Lower leg skin (tissue), 4 donors: ENCODE measurements around the gene PRSS23. TPM values are rescaled to one million over a fixed set of nuclear protein-coding genes. Genes with fewer than 3 reads are reported as not detected.
"Not testable (repeated sequence)": the region's sequence is repeated elsewhere in the genome, so short reads cannot be mapped to it uniquely, and the experiment has no call there.

ENCODE experiments used
- DNase-seq, 2 donors: peaks; one replicate each; pipeline ENCODE4 v3.0.0-alpha.2; 2019; ENCODE audit warnings: low spot score in 2 of 2
- H3K4me3 ChIP-seq: fragments of 200-600 bp; sonication (generic); 2 replicates; pipeline ENCODE4 v1.5.1; 2017; ENCODE audit warnings: mild to moderate bottlenecking, low read depth; ENCODE audit not compliant: poor library complexity, severe bottlenecking
- POLR2A ChIP-seq, 2 donors: fragments of 450-650 bp; IDR thresholded peaks; one replicate each; pipeline ENCODE4 v1.6.1; 2016 to 2017; ENCODE audit warnings: antibody characterized with exemption in 2 of 2, mild to moderate bottlenecking in 1 of 2, moderate library complexity in 1 of 2
- WGBS, 2 donors: methylation state at CpG; one replicate each; pipeline ENCODE4 v1.1.5; 2018; 5-methylcytosine and 5-hydroxymethylcytosine counted together
- intact Hi-C: fragments of 100-400 bp; cut with DNase I; formaldehyde crosslinking; loops from one replicate; pipeline ENCODE4 v1.15.0; 2023; ENCODE audit warnings: low total_unique reads
- total RNA-seq, 4 donors: library from RNA; depleted of rRNA; stranded (reverse); fragments of >200 nt; gene quantifications; one replicate each; pipeline ENCODE4 v1.1.0, GENCODE V29; 2016
- TF ChIP-seq, protein P1 (sequence below), 3 donors: fragments of 450-650 bp; IDR thresholded peaks; one replicate each; pipeline ENCODE4 v1.5.1; 2016; ENCODE audit warnings: antibody characterized with exemption in 3 of 3, mild to moderate bottlenecking in 3 of 3, moderate library complexity in 2 of 3

Gene PRSS23
- total RNA-seq, 4 donors from 2014 or later, result 7.5 to 32.1 (median 13.7) TPM

GRCh38 chr11:86815726-86816125 lies 15.4 kb downstream of the PRSS23 start:
- TF ChIP-seq, protein P1, sequence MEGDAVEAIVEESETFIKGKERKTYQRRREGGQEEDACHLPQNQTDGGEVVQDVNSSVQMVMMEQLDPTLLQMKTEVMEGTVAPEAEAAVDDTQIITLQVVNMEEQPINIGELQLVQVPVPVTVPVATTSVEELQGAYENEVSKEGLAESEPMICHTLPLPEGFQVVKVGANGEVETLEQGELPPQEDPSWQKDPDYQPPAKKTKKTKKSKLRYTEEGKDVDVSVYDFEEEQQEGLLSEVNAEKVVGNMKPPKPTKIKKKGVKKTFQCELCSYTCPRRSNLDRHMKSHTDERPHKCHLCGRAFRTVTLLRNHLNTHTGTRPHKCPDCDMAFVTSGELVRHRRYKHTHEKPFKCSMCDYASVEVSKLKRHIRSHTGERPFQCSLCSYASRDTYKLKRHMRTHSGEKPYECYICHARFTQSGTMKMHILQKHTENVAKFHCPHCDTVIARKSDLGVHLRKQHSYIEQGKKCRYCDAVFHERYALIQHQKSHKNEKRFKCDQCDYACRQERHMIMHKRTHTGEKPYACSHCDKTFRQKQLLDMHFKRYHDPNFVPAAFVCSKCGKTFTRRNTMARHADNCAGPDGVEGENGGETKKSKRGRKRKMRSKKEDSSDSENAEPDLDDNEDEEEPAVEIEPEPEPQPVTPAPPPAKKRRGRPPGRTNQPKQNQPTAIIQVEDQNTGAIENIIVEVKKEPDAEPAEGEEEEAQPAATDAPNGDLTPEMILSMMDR (IDR thresholded peaks at IDR 0.05), result no peak
- TF ChIP-seq POLR2A (IDR thresholded peaks at IDR 0.05), result no peak
- intact Hi-C loops, result no loop called here
- DNase-seq, result no peak
- WGBS, 2 donors, result 54 to 77% methylated on average over 2 of the region's 2 CpGs
- H3K4me3 ChIP-seq, result no peak overlapping the region

- DNase-seq, result no peak
- intact Hi-C loops, result no loop called here
- 67 to 72% methylated on average over 5 of the region's 5 CpGs for WGBS, 2 donors
These were observed 15.9 kb downstream of the PRSS23 start for GRCh38 chr11:86816251-86816726.

DNA sequence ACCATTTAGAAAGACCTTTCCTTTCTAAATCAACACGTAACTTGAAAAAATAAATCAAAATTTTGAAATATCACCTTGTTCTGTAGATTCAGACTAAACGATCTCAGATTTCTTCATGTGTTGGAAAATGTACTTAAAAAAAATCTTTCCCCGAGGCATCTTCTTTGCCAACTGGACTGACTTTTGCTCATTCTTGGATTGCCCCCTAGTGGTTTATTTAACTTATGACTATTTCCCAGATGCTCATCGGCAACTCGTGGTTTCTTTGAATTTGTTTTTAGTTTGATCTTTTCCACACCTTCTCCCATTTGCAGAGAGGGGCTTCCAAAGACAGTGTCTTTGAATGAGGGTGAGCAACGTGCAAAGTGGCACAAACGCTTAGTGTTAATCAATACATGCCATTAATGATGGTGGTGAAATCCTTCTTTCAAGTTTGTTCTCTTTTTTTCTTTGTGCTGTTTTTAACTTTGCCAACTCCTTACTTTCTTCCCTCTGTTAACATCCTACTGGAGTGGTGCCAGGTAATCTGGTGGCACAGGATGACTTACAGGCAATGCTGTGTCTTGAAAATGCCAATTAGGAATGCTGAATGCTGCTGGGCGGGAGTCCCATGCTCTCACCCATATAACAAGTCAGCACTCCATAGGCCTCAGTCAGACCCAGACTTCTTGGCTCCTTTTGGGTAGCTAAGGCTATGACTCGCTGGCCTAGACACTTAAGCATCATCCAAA lies 18.3 kb downstream of the PRSS23 start:
- WGBS, 2 donors, result 9 to 12% methylated on average over 9 of the region's 9 CpGs

More at GRCh38 chr11:86816251-86816726, 15.9 kb downstream of the PRSS23 start:
- TF ChIP-seq, protein P1 (IDR thresholded peaks at IDR 0.05), result no peak
- TF ChIP-seq POLR2A (IDR thresholded peaks at IDR 0.05), result no peak
- no peak overlapping the region for H3K4me3 ChIP-seq

GRCh38 chr11:86824139-86824538 lies 23.8 kb downstream of the PRSS23 start:
- DNase-seq, intact Hi-C loops, H3K4me3 ChIP-seq: not testable (repeated sequence)
- 94 to 97% methylated on average over 3 of the region's 3 CpGs for WGBS, 2 donors

More for the DNA sequence above, 18.3 kb downstream of the PRSS23 start:
- no peak overlapping the region for H3K4me3 ChIP-seq
- intact Hi-C loops, result no loop called here
- DNase-seq, result no peak
- TF ChIP-seq, protein P1 (IDR thresholded peaks at IDR 0.05), result peak in 1 of 3 donors; percentile 43
- TF ChIP-seq POLR2A (IDR thresholded peaks at IDR 0.05), result no peak

- intact Hi-C loops, DNase-seq, H3K4me3 ChIP-seq: not testable (repeated sequence)
- WGBS, 2 donors, result 92 to 95% methylated on average over 6 of the region's 6 CpGs
These were observed 34.0 kb downstream of the PRSS23 start for GRCh38 chr11:86834376-86834775.

DNA sequence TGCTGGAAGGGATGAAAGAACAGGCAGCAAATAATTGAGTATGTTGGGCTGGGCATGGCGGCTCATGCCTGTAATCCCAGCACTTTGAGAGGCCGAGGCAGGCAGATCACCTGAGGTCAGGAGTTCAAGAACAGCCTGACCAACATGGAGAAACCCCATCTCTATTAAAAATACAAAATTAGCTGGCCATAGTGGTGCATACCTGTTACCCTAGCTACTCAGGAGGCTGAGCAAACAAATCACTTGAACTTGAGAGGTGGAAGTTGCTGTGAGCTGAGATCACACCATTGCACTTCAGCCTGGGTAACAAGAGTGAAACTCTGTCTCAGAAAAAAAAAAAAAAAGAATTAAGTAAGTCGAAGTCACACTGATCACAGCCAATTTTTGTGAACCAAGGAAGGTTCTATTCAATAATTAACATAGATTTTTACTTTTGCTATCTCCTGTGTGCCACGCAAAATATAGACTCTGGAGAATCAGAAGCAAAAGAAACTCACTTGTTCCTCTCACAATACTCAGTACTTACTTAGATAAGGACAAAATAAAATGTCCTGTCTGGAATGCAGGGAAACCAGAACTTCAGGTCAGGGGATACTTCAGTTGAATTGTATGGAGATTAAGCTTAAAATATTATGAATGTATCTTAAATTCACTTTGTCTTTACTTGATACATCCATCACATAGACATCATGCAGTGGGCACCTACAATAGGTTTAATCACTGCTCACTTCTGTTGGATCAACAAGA lies 44.6 kb downstream of the PRSS23 start:
- DNase-seq, intact Hi-C loops, H3K4me3 ChIP-seq: not testable (repeated sequence)
- WGBS, 2 donors, result 80 to 88% methylated on average over 4 of the region's 4 CpGs

DNA sequence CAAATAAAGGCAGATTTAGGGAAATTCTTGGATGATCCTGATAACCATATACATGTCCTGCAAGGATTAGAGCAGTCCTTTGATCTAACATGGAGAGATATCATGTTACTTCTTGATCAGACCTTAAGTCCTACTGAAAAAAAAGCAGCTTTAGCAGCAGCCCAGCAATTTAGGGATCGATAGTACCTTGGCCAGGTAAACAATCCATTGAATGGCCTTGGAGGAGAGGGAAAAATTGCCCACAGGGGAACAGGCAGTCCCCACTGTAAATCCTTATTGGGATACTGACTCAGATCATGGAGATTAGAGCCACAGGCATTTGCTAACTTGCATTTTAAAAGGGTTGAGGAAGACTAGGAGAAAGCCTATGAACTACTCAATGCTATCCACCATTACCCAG lies 47.8 kb downstream of the PRSS23 start:
- TF ChIP-seq, protein P1 (IDR thresholded peaks at IDR 0.05), result no peak
- no peak for TF ChIP-seq POLR2A (IDR thresholded peaks at IDR 0.05)
- intact Hi-C loops, result no loop called here
- WGBS, 2 donors, result 39 to 58% methylated on average over 1 of the region's 1 CpG
- no peak overlapping the region for H3K4me3 ChIP-seq
- no peak for DNase-seq
